NCI-H146 treated with DMSO at 0.1 percent for 48 hours (cell line): ENCODE measurements around the gene GRB10.
"Not testable (repeated sequence)": the region's sequence is repeated elsewhere in the genome, so short reads cannot be mapped to it uniquely, and the experiment has no call there.

Experiments used
- DNase-seq: peaks from one replicate; lab custom pipeline; 2025; ENCODE audit not compliant: unreplicated experiment; lab: John Stamatoyannopoulos, UW

The GRB10 gene

DNA sequence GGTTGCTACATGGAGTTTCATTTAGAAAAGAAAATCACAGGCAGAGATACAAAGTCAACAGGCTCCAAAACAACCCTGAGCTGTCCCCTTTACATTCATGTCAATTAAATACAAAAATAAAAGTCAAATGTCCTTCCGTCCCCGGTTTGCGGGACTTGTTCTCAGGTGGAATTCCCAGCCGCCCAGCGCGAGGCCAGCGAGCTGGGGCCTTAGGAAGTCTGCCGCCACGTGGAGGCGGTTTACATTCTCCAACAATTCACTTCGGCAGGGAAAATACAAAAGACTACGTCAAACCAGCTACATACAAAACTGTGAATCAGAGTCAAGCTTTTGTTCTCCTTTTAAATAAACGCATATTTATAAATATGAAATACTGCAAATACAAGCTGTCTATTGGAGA lies 192.2 kb downstream of the GRB10 start:
- DNase-seq, result no peak

DNA sequence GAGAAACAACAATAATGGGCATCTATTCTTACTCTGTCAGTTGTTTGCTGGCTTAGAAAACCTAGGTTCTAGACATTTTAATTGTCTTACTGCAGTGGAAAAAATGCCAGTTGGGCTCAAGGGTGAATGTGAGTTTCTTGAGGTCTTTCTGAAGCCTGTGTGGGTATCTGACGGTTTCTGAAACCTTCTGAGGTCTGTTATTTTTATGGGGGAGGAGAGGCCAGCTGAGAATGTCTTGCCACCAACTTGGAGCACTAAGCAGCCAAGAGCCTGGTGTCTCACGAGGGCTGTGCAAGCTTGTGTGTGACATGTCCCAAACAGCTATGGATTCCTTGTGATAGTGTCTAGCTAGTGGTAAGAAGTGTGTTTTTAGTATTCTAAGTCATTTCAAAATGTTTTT lies 193.3 kb downstream of the GRB10 start:
- no peak for DNase-seq

DNA sequence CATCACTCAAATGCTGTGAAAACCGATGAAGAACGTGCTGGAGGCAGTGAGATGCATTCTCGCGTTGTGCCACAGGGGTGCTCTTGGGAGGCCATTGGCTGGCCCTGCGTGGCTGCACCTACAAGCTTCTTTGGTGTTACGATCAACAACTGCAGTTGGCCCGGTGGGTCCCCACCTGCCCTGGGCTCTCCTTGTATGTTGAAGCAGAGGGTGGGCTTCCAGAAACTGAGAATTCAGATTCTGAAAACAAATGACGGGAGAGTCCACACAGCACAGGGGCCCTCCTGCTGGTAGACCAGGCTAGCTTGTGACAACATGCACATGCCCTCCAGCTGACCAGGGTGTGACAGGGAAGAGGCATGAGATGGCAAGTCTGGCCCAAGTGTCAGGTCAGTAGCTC lies 193.8 kb downstream of the GRB10 start:
- no peak for DNase-seq

DNA sequence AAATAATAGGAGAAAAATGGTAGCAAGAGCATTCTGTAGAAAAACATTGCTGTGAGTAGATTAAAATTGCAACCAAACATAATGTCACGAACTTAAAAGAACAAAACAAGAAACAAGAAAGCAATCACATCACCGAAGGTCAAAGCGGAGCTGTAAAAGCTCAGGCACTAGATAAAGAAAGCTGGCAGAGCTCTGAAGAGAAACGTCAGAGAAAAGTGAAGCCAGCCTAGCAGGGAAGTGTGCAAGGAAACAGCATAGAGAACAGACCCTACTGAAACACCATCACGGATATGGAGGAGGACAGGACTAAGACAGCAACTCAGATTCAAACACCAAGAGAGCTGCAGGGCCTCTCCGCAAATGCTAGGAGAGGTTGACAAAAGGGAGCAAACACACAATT lies 195.0 kb downstream of the GRB10 start:
- DNase-seq, result no peak

DNA sequence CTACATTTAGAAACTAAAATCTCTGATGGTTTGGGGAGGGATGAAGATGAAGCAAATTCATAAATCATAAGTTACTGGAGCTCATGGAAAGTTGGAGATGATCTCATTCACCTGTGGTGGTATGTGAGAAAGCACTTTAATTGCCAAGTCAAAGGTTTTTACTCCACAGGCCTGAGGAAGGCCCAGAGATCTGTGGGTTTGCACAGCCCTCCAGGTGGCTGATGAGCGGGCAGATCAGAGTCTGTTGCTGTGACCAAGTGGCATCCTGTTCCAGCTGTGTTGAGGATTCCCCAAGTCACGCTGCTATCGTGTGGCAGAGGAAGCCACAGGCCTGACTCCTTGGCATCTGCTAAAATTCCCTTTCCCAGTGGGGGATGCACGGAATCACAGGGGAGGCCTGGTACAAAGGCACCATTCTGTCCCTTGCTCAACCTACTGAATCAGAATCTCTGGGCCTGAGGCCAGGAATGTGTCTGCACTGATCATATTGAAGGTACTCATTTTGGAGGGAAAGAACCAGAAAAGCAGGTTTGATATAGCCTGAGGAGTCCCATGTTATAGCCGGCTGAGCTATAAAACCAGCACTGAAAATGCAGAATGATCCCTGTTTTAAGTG lies 197.8 kb downstream of the GRB10 start:
- no peak for DNase-seq

DNA sequence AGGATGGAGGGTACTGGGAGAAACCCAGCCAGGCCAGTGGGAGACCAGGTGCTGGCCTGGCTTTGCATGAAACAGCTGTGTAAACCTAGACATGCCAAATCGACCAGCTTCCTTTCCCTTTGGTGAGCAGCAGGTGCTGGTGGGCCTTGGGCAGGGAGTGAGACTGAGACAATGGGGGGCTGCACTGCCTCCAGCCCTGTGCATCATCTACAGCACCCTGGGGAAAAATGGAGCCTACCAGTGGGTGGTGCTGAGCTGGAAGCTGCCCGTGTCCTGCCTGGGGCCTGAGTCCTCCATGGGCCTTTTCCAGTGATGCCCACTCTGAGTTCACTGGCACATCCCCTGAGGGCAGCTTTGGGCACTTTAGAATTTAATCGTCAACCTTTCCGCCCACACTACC lies 198.3 kb downstream of the GRB10 start:
- DNase-seq, result peak; percentile 91

DNA sequence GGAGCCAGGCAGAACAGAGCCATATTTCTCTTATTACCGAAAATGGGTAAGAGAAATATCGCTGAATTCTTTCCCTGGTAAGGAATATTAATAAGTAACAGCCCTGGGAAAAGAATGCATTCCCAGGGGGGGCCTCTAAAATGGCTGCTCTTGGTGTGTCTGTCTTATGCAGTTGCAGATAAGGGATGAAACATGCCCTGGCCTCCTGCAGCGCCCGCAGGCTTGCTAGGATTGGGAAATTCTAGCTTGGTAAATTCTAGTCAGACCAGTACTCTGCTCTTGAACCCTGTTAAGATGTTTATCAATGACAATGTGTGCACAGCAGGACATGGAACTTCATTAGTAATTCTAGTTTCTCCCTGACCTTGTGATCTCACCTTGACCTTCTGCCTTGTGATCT lies 199.4 kb downstream of the GRB10 start:
- not testable (repeated sequence) for DNase-seq

DNA sequence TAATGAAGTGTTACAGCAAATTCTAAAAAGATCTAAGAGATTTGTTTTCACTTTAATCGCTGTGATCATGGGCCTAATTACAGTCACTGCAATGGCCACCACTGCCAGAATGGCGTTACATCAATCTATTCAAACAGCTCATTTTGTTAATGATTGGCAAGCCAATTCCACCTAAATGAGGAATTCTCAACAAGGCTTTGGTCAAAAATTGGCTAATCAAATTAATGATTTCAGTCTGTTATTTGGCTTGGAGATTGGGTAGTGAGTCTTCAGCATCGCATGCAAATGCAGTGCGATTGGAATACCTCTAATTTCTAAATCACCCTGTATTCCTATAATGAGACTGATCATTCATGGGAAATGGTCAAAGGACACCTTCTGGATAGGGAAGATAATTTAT lies 200.4 kb downstream of the GRB10 start:
- DNase-seq, result not testable (repeated sequence)

DNA sequence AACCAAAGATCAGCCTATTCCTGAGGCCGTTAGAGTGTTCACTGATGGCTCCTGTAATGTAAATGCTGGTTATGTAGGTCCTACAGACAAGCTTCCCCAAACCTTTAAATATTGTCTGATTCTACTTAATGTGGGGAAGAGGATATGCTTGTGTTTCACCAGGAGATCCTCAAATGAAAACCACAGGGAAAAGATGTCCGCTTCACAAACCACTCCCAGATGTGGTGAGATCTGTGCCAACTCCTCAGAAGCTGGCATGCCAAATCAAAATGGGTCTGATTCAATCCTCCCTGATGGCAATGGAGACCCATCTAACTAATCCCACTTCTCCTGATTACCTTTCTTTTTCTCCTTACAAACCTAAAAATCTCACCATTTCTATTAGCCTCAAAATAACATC lies 202.0 kb downstream of the GRB10 start:
- not testable (repeated sequence) for DNase-seq

DNA sequence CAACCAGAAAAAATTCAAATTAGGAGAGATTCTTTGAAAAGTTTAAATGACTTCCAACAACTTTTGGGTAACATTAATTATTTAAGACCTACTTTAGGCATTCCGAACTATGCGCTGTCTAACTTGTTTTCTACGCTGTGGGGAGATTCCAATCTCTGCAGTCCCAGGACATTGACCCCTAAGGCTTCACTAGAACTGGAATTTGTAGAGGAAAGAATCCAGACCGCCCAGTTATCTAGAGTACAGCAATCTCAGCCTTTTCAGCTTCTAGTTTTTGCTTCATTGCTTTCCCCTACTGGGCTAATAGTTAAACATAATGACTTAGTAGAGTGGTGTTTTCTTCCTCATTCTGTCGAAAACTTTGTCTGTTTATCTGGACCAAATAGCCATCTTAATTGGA lies 202.6 kb downstream of the GRB10 start:
- DNase-seq, result no peak

DNA sequence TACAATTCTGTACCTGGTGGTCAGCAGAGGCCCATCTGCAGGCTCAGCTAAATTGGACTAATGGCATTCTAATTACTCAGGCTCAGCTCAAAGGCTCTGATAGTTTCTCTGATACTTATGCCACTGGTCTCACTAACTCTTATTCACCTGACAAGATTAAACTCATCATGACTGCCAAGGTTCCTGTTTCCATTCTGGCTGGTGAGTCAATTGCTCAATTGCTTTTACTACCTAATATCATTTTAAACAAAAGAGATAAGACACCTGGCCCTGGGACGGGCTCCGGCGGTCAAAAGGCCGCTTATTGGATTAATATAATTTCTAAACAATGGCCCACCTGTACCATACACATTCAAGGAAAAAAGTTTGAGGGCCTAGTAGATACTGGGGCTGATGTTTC lies 204.6 kb downstream of the GRB10 start:
- peak; percentile 65 for DNase-seq

DNA sequence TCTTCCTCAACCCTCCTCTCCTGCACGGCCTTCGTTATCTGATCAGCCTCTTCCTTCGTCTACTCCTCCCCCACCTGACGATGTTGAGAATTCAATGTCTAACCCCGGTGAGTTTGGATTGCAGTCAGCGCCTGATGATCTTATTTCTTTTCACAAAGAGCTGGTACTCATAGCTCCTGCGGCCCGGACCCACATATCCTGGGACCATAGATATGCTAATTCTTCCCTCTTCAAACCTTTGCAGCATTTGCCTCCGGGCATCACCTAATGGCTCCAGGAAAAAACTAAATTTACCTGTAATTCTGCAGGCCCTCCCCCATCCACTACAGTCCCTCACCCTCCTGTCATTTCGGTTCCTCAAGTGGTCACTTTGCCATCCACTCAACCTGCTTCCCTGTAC lies 205.1 kb downstream of the GRB10 start:
- no peak for DNase-seq

DNA sequence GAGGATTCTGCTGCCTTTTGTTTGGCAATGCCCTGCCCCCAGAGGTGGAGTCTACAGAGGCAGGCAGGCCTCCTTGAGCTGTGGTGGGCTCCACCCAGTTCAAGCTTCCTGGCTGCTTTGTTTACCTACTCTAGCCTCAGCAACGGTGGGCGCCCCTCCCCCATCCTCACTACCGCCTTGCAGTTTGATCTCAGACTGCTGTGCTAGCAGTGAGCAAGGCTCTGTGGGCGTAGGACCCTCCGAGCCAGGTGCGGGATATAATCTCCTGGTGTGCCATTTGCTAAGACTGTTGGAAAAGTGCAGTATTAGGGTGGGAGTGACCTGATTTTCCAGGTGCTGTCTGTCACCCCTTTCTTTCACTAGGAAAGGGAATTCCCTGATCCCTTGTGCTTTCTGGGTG lies 206.3 kb downstream of the GRB10 start:
- DNase-seq, result not testable (repeated sequence)

DNA sequence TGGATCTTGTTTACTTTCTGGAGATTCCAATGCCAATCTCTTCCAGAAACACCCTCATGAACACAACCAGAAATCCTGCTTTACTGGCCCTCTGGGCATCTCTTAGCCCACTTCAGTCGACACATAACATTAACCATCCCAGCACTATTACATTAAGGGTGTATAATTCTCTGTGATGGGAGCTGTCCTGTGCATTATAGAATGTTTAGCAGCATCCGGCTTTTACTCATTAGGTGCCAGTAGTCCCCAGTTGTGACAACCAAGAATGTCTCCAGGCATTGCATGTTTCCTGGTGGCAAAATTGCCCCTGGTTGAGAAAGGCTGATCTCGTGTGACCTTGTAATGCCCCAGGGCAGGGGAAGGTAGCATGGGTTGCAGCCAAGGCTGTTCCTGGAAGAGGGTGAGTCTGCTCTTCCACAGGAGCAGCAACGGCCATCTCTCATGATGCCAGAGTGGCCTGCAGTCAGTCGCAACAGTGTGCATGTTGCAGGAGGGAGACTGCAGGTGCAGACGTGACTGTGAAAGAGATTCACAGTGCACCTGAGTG lies 214.9 kb downstream of the GRB10 start:
- DNase-seq, result no peak

DNA sequence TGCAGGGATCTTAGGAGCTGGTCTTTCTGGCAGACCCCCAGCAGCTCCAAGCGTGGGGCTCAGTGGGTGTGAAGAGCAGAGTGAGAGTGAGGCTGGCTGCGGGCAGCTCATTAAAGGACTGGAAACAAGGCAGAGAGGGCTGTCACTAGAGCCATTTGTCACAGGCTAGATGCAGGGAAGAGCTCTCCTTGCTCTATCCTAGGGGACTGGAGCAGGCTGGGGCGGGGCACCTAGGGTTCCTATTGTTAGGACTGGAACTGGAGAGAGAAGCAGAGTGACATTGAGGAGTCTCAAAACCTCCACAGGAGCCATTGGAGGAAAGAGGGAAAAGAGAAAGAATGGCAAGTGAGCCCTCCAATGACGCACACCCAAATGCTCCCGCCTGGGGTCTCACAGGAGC lies 216.7 kb downstream of the GRB10 start:
- no peak for DNase-seq

DNA sequence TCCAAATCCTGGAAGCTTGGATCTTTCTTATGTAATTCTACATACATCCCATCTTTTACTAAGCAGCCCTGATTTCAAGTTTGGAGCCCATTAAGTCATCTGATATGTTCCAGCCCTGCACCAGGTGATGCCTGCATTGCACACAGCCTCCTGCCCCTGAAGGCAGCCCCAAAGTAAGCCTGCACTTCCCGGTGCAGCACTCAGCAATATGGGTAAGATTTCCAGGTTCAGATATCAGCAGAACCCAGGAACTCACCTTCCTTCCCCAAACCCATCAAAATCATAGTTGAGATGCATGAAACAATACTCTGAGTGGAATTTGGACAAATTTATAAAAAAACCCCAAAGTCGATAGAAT lies 217.2 kb downstream of the GRB10 start:
- no peak for DNase-seq

DNA sequence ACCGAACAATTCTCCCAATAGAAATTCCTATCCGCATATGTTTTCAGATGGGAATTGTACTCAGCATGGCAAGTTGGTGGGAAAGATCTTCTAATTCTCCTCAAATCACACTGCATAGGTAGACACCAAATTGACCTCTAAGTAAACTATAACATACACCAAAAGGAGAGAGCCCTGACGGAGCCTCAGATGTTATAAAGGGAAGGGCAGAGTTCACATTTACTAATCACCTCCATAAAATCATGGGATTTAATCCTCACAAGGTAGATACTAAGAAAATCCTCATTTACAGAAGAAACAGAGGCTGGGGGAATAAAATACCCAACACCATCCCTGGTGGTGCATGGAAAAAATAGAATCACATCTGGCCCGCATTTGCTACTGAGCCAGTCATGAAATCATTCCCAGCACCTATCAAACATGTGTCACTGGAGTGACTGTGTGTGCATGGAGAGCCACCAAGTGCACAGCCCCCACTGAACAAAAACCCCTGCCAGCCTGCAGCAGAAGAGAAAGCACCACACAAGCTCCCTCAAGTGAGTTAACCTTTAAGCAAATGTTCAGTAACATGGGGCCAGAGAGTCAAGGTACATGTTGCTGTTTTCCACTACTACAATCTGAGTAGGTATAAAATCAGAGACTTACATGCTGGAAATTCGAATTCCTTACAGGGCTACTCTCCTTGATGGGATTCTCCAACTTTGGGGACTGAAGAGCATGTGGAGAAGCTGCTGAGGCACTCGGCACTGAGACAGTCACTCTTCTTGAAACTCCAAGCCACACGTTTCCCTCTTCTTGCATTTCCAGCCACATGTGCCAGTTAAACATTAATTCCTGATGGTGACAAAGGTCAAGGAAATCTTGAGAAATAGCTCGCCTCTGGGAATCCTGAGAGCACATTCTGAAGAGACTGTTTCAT lies 217.8 kb downstream of the GRB10 start, which contains the start of gene DDC:
Gene DDC (minus strand): TSS at position 766 of the 919 bp plus-strand sequence. CDS start 21,320 bp downstream, outside the sequence.
- no peak for DNase-seq

DNA sequence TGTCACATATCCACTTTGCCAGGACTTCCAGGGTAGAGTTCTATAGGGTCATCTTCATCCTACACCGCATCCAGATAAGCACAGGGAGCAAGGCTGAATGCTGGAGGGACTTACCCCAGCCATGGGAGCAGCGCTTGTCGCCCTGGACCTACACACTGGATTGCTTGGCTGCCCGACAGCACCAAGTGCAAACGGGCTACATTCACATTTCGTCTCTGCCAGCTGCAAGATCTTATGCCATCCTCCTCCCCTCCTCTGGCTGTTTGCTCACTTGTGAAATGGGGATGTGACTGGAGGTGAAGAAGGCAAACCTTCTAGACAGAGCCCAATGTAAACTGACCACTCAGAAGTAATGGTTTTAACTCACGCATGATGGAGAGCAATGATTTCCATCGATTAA lies 218.5 kb downstream of the GRB10 start:
- DNase-seq, result no peak

DNA sequence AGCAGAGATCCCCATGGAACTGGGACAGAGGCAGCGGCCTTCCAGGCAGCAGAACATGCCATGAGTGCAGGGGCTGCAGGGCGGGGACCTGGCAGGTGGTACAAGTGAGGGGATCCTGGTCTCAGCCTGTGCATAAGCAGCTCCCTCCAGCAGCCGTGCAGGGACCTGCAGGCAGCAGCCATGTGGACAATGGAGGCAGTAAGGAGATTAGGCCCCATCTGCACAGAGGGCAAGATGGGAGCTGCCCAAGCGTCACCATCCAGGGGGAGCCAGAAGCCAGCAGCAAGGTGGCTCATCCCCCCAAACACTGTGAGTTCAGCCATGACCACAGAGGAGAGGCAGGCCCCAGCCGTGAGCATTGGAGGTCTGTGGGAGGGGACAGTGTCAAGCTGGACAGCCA lies 220.6 kb downstream of the GRB10 start:
- no peak for DNase-seq

DNA sequence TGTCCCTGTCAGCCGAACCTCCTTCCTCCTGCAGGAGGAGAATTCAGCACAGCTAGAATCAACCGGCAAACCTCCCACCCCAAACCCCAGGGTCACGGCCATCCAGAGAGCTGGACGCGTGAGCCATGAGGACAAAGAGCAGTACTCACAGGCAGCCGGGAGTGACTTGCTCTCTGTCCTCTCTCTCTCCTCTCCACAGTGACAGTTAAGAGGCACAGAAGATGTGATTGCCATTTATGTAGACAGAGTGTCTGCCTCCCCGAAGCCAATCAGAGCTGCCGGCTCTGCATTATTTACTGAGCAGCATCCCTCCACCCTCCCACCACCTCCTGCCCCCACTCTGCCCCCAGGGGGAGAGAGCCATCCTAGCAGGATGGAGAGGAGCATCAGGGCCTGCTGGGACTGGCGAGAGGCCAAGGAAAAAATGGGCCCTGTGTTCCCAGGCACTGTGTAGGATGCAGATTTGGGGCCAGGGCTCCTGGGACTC lies 221.8 kb downstream of the GRB10 start:
- peak; percentile 94 for DNase-seq

DNA sequence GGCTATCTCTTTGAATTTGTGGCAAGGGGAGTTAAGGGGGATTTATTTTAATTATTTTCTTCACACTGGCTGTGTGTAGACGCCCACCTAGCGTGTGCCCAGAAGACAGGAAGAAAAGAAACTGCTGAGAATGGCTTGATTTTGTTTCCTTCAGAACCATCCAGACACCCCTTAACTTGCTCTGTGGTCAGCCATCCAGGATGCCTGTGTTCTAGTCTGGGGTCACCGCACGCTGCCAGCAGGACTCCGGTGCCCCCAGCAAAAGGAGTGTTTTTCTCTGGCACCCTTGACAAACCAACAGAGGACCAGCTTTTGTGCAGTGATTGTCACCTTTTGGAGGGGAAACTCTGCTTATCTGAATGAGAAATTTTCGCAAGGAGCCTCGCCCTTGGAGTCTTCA lies 222.8 kb downstream of the GRB10 start:
- no peak for DNase-seq
